Measurements from ENCODE around the gene FAM110A. TPM values are rescaled to one million over a fixed set of nuclear protein-coding genes. Genes with fewer than 3 reads are reported as not detected.

FAM110A gene
- total RNA-seq, 1 donor from 2014 or later, result 18.3 TPM

DNA sequence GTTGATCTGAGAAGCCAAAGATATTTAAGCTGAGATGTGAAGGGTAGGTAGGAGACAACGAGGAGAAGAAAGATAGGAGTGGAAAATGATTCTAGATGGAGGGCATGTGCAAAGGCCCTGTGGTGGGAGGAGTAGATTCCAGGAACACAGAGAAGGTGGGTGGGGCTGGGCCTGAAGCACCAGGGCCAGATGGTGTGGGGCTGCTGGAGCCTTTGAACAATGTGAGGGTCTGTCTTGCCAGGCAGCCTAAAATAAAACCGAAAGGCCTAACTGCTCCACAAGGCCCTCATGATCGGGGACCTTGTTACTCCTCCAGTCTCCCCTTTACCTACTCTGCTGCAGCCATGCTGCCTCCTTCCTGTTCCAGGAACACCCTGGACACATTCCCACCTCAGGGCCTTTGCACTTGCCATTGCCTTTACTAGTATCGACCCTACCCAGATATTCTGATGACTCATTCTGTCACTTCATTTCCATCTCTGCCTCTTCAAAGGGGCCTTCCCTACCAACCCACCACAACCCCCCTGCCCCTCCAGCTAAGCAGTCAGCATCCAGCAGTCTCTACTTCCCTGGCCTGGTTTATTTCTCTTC is 20.0 kb downstream of the FAM110A start:
- no peak for DNase-seq (ENCODE audit: low read depth)
- H3K4me3 ChIP-seq (ENCODE audit: low read depth, low read length), result no peak overlapping the region
- TF ChIP-seq, protein P1, sequence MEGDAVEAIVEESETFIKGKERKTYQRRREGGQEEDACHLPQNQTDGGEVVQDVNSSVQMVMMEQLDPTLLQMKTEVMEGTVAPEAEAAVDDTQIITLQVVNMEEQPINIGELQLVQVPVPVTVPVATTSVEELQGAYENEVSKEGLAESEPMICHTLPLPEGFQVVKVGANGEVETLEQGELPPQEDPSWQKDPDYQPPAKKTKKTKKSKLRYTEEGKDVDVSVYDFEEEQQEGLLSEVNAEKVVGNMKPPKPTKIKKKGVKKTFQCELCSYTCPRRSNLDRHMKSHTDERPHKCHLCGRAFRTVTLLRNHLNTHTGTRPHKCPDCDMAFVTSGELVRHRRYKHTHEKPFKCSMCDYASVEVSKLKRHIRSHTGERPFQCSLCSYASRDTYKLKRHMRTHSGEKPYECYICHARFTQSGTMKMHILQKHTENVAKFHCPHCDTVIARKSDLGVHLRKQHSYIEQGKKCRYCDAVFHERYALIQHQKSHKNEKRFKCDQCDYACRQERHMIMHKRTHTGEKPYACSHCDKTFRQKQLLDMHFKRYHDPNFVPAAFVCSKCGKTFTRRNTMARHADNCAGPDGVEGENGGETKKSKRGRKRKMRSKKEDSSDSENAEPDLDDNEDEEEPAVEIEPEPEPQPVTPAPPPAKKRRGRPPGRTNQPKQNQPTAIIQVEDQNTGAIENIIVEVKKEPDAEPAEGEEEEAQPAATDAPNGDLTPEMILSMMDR (conservative IDR thresholded peaks at IDR 0.05; ENCODE audit: low read depth, low read length), result no peak

DNA sequence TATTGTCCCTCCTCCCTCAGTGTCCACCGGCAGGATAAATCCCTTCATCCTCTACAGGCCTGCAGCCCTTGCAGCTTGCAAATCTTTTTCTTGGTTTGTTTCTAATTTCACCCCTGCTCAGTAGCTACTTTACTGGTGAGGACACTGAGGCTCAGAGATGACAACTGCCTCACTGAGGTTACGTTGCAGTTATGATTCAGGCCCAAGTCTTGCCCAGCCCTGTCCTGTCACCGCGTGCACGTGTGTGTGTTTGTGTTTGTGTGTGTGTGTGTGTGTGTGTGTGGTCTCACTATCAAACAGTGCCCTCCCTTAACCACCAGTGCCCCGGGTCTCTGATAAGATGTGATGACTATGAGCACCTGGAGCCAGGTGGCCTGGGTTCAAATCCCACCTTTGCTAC is 21.1 kb downstream of the FAM110A start:
- DNase-seq (ENCODE audit: low read depth), result no peak
- TF ChIP-seq, protein P1 (conservative IDR thresholded peaks at IDR 0.05; ENCODE audit: low read depth, low read length), result no peak

DNA sequence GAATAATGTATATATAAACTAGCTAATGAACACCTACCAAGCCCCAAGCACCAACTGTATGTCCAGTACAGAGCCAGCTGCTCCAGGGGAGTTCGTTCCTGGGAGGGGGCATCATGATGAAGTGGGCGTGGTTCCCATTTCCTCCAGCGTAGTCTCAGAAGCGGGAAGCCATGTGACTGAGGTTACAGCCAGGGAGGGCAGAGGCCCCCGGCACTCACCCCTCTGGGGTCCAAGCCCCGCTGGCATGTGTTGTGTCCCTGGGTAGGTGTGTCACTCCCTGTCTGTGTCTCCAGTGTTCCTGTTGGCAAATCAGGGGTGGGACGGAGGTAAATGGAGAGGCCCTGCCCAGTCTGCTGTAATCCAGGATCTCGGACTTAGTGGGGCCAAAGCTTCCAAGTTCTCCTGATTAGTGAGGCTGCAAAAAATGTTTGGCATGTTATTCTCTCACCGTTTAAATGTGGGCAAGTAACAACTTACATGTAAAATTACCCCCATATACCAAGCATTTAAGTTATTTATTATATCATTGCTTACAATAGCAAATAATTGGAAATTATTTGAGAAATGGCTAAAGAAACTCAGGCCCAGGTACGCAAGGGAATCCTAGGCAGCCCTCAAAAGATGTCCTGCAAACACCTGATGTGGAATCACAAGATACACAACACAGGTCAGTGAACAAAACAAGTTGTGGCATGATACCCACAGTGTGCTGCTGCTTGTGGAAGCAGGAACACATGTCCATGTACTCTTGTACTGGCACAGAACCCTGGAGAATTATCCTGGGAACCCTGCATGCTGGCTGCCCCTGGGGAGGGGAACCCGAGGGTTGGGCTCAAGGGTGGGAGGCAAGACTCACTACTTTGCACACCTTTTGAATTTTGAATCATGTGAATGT is 22.2 kb downstream of the FAM110A start:
- peak overlapping the region; percentile 10 for H3K4me3 ChIP-seq (ENCODE audit: low read depth, low read length)
- no peak for DNase-seq (ENCODE audit: low read depth)

More for the DNA sequence above, 21.1 kb downstream of the FAM110A start:
- H3K4me3 ChIP-seq (ENCODE audit: low read depth, low read length), result no peak overlapping the region

DNA sequence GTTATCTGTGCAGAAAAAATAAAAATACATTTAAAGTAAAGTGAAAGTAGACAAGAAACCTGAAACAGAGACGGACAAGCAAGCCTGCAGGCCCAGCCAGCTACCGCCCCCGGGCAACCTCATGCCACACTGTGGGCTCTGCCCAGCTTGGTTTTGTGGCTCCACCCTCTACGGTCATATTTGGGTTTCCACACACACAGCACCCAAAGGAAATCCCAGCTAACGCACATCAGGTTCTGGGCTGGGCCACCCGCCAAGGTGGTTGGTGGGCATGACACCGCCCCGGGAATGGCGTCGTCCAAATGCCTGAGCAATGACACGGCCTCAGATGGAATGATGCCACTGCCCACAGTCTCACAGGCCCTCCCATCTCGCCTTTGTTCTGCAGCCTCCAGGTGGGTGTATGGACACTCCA is 22.9 kb downstream of the FAM110A start:
- TF ChIP-seq, protein P1 (conservative IDR thresholded peaks at IDR 0.05; ENCODE audit: low read depth, low read length), result no peak
- peak overlapping the region; percentile 10 for H3K4me3 ChIP-seq (ENCODE audit: low read depth, low read length)
- peak; percentile 74 for DNase-seq (ENCODE audit: low read depth)

More for the DNA sequence above, 22.2 kb downstream of the FAM110A start:
- TF ChIP-seq, protein P1 (conservative IDR thresholded peaks at IDR 0.05; ENCODE audit: low read depth, low read length), result no peak

DNA sequence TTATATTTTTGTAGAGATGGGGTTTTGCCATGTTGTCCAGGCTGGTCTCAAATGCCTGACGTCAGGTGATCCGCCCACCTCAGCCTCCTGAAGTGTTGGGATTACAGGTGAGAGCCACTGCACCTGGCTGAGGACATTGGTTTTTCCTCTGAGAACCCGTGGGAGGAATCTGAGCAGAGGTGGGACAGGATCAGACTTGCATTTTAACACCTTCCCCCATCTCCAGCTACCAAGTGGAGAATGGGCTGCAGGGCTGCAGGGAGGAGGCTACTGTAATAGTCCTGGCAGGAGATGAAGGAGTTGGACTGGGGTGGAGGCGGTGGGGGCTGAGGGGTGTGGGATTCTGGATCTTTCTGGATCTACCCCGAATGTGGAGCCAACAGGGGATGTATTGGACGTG is 24.5 kb downstream of the FAM110A start:
- DNase-seq (ENCODE audit: low read depth), result no peak
- TF ChIP-seq, protein P1 (conservative IDR thresholded peaks at IDR 0.05; ENCODE audit: low read depth, low read length), result no peak
- no peak overlapping the region for H3K4me3 ChIP-seq (ENCODE audit: low read depth, low read length)

DNA sequence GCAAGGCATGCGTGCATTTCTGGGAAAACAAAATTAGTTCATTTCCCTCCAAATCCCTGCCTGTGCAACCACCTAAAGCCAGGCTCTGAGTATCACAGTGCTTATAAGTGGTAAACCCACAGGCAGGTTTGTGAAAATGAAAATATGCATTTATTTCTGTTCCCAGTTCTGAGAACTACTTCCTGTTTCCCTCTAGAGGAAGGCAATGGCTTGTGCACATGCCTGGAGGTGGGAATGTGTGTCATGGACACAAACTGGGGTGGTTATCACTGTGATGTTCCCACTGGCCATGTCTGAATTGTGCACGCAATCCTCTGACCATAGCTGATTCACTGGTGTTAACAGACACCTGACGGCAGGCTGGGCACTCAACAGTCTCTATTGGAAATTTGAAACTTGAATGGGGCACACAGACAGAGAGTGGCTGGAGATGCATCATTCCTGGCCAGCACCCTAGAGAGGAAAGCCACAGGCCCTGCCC is 26.3 kb downstream of the FAM110A start:
- TF ChIP-seq, protein P1 (conservative IDR thresholded peaks at IDR 0.05; ENCODE audit: low read depth, low read length), result no peak
- DNase-seq (ENCODE audit: low read depth), result no peak
- H3K4me3 ChIP-seq (ENCODE audit: low read depth, low read length), result no peak overlapping the region

Data from epithelial cell of proximal tubule (primary cell).